ENCODE data around the gene SLAMF6. TPM values are rescaled to one million over a fixed set of nuclear protein-coding genes. Genes with fewer than 3 reads are reported as not detected.

SLAMF6 gene
- total and polyA plus RNA-seq, 10 of the 15 experiments (the other 5 are each of a cell fraction or from before 2014, with no cell fraction given): 20.5 to 89.6 (median 36.5) TPM

DNA sequence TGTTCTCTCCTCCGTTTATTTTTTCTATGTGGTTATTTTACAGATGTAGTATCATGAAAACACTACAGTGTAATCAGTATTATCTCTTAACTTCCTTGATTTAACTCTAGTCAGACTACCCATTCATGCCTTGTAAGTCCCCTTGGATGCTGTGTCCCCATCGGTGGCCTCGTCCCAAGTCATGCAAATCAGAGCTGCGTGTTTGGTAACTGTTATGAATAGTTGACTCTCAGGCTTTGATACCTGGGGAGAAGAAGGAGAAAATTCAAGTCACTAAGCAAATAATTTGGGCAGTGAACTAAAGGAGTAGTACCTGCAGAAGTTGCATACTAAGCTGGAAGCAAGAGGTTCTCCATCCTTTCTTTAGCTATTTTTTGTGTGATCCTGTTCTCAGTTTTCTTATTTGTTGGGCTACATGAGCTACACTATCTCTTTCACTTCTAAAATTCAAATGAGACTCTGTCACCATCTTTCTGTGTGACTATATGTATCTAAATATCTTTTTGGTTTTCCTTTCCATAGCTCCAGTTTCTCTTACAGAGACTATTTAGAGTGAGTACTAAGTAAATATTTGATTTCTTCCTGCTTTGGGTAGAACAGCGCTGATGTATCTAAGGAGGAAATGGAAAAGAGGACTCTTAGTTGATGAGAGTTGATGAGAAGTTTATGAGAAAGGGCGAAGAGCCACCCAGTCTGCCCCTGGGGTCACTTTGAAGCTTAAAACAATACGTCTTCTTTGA is 71.8 kb downstream of the SLAMF6 start:
- 52% methylated on average over 7 of the region's 7 CpGs for WGBS (ENCODE audit: insufficient coverage, insufficient replicate concordance, low lambda C conversion rate, missing lambda C conversion rate)
- H4K20me1 ChIP-seq (ENCODE audit: control insufficient read depth, insufficient read depth): no peaks in the 10 kb centered on the region

DNA sequence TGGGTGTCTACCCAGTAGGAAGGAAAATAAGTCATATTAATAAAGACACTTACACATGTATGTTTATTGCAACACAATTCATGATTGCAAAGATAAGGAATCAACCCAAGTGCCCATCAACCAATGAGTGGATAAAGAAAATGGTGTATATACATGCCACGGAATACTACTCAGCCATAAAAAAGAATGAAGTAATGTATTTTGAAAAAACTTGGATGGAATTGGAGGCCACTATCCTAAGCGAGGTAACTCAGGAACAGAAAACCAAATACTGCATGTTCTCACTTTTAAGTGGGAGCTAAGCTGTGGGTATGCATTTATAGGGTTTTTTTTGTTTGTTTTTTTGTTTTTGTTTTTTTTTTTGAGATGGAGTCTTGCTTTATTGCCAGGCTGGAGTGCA is 73.6 kb downstream of the SLAMF6 start:
- ATAC-seq (no peak), DNase-seq (ENCODE audit: low read depth, low spot score) (no peak), FAIRE-seq (no peak)
- Histone ChIP-seq H3K9ac (ENCODE audit: control insufficient read depth, insufficient read depth, low read length) (no peak overlapping the region), H2AFZ (ENCODE audit: control insufficient read depth, low read depth, low read length) (no peak overlapping the region), H3K36me3 (ENCODE audit: control insufficient read depth in 2 of 2, insufficient read depth in 2 of 2, low read length in 1 of 2) (no peaks in the 10 kb centered on the region), H3K4me3 (no peak overlapping the region), H3K27ac (ENCODE audit: control insufficient read depth, insufficient read depth) (no peak overlapping the region), H3K27me3 (replicated peaks in 1 of 2; ENCODE audit: control insufficient read depth in 2 of 2, insufficient read depth in 2 of 2, low read length in 1 of 2) (no peaks in the 10 kb centered on the region), H4K20me1 (ENCODE audit: control insufficient read depth, insufficient read depth) (no peaks in the 10 kb centered on the region), H3K4me2 (ENCODE audit: control insufficient read depth, insufficient read depth) (no peak overlapping the region), H3K9me3 (replicated peaks; ENCODE audit: control insufficient read depth, insufficient read depth, low read length) (no peaks in the 10 kb centered on the region; the same call in 2 of the 3 replicates), H3K79me2 (ENCODE audit: control insufficient read depth, insufficient read depth, low read length) (no peaks in the 10 kb centered on the region), H3K4me1 (ENCODE audit: control insufficient read depth, insufficient read depth, low read length) (peaks cover 32% of the 10 kb centered on the region)
- POLR2A ChIA-PET: interaction anchor here (3.0 kb wide), 1 partner anchor 10 kb away, joined by 14 read pairs; no protein-coding TSS in a partner anchor
- CTCF ChIA-PET: interaction anchor here (0.6 to 1.1 kb wide), 2 partner anchors 12 to 129 kb away, joined by 3 read pairs; no protein-coding TSS in a partner anchor
- RAD21 ChIA-PET (ENCODE audit: unreplicated experiment): no interaction called here
- TF ChIP-seq SIN3A (IDR thresholded peaks at IDR 0.05; ENCODE audit: low read depth, low read length): no peak
- TF ChIP-seq HCFC1 (IDR thresholded peaks at IDR 0.05; ENCODE audit: low read length): no peak
- TF ChIP-seq, protein P1, sequence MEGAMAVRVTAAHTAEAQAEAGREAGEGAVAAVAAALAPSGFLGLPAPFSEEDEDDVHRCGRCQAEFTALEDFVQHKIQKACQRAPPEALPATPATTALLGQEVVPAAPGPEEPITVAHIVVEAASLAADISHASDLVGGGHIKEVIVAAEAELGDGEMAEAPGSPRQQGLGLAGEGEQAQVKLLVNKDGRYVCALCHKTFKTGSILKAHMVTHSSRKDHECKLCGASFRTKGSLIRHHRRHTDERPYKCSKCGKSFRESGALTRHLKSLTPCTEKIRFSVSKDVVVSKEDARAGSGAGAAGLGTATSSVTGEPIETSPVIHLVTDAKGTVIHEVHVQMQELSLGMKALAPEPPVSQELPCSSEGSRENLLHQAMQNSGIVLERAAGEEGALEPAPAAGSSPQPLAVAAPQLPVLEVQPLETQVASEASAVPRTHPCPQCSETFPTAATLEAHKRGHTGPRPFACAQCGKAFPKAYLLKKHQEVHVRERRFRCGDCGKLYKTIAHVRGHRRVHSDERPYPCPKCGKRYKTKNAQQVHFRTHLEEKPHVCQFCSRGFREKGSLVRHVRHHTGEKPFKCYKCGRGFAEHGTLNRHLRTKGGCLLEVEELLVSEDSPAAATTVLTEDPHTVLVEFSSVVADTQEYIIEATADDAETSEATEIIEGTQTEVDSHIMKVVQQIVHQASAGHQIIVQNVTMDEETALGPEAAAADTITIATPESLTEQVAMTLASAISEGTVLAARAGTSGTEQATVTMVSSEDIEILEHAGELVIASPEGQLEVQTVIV (IDR thresholded peaks at IDR 0.05; ENCODE audit: borderline replicate concordance, partially characterized antibody): no peak
- TF ChIP-seq TAF1 (IDR thresholded peaks at IDR 0.05; ENCODE audit: borderline replicate concordance, low read depth, low read length): no peak
- no peak for TF ChIP-seq YBX1 (IDR thresholded peaks at IDR 0.05)
- 92% methylated on average over 2 of the region's 2 CpGs for WGBS (ENCODE audit: insufficient coverage, insufficient replicate concordance, low lambda C conversion rate, missing lambda C conversion rate)
- SMC1A ChIA-PET (ENCODE audit: uncharacterized antibody, unreplicated experiment): interaction anchor here (0.8 to 1.2 kb wide), 2 partner anchors 10 to 17 kb away, joined by 3 read pairs; no protein-coding TSS in a partner anchor
- BruUV-seq (replicated peaks): no TSS peak
- in situ Hi-C loops (cut with MboI): no loop called here
- intact Hi-C loops (cut with micrococcal nuclease; ENCODE audit: unreplicated experiment): no loop called here

More for the DNA sequence above, 71.8 kb downstream of the SLAMF6 start:
- ATAC-seq (peak; percentile 43), FAIRE-seq (no peak), DNase-seq (ENCODE audit: low read depth, low spot score) (peak; percentile 44)
- H3K4me1 ChIP-seq (ENCODE audit: control insufficient read depth, insufficient read depth, low read length): peaks cover 47% of the 10 kb centered on the region
- BruUV-seq (replicated peaks): no TSS peak
- TF ChIP-seq SIX5 (IDR thresholded peaks at IDR 0.05; ENCODE audit: low read depth, low read length, severe bottlenecking) (no peak), NFIC (IDR thresholded peaks at IDR 0.05; ENCODE audit: low read depth, low read length) (peak; percentile 49; the same call in 1 of the 2 replicates), IKZF2 (IDR thresholded peaks at IDR 0.05) (0 out of 4 replicates have a peak, but pooled peaks of 1 of the 2 experiments have one; percentile 25), JUNB (IDR thresholded peaks at IDR 0.05) (peak; percentile 13; the same call in 1 of the 2 replicates), CREB1 (IDR thresholded peaks at IDR 0.05; ENCODE audit: low read depth) (peak; percentile 20; the same call in 1 of the 2 replicates), TCF7 (IDR thresholded peaks at IDR 0.05; ENCODE audit: borderline replicate concordance) (no peak), SRF (IDR thresholded peaks at IDR 0.05; ENCODE audit: low read depth in 2 of 2, low read length in 2 of 2) (no peak), MTA3 (IDR thresholded peaks at IDR 0.05; ENCODE audit: borderline replicate concordance, low read length) (0 out of 2 replicates have a peak, but pooled peaks have one; percentile 20), POU2F2 (IDR thresholded peaks at IDR 0.05; ENCODE audit: borderline replicate concordance, low read depth, low read length) (peak; percentile 75; the same call in 2 of the 3 replicates)
- H3K36me3 ChIP-seq (ENCODE audit: control insufficient read depth in 2 of 2, insufficient read depth in 2 of 2, low read length in 1 of 2): no peaks in the 10 kb centered on the region
- peak overlapping the region; percentile 59 for H3K9ac ChIP-seq (ENCODE audit: control insufficient read depth, insufficient read depth, low read length)
- H3K4me2 ChIP-seq (ENCODE audit: control insufficient read depth, insufficient read depth): peak overlapping the region; percentile 63
- no peaks in the 10 kb centered on the region for H3K27me3 ChIP-seq (replicated peaks in 1 of 2; ENCODE audit: control insufficient read depth in 2 of 2, insufficient read depth in 2 of 2, low read length in 1 of 2)
- intact Hi-C loops (cut with micrococcal nuclease; ENCODE audit: unreplicated experiment): loop anchor here (5.0 kb wide), 2 partner anchors 71 to 96 kb away; partner anchors contain the start of gene SLAMF6
- ChIA-PET POLR2A (interaction anchor here (1.0 to 3.0 kb wide), 12 partner anchors 8 to 126 kb away, joined by 3 to 14 read pairs (median 6); partner anchors contain the start of gene SLAMF6), CTCF (interaction anchor here (0.9 to 2.3 kb wide), 18 partner anchors 8 to 157 kb away, joined by 3 to 12 read pairs (median 4); no protein-coding TSS in a partner anchor), RAD21 (ENCODE audit: unreplicated experiment) (interaction anchor here (0.7 to 2.1 kb wide), 22 partner anchors 8 to 155 kb away, joined by 3 to 33 read pairs (median 5); no protein-coding TSS in a partner anchor), SMC1A (ENCODE audit: uncharacterized antibody, unreplicated experiment) (interaction anchor here (0.8 to 4.5 kb wide), 27 partner anchors 8 to 325 kb away, joined by 3 to 68 read pairs (median 6); partner anchors contain the start of gene SLAMF6)
- peak overlapping the region; percentile 83 for H2AFZ ChIP-seq (ENCODE audit: control insufficient read depth, low read depth, low read length)
- H3K79me2 ChIP-seq (ENCODE audit: control insufficient read depth, insufficient read depth, low read length): no peaks in the 10 kb centered on the region
- H3K9me3 ChIP-seq (replicated peaks; ENCODE audit: control insufficient read depth, insufficient read depth, low read length): no peaks in the 10 kb centered on the region; the same call in 2 of the 3 replicates
- peak overlapping the region; percentile 82 for H3K27ac ChIP-seq (ENCODE audit: control insufficient read depth, insufficient read depth)
- 0 out of 2 replicates have a peak overlapping the region, but pooled peaks have one; percentile 2 for H3K4me3 ChIP-seq
- in situ Hi-C loops (cut with MboI): no loop called here
